AG08395 (cell line): ENCODE results near the gene ADM2.

Source experiments
- DNase-seq: peaks from one replicate; pipeline ENCODE4 v3.0.0; 2012; ENCODE audit warnings: mixed read lengths, low spot score

Gene ADM2

DNA sequence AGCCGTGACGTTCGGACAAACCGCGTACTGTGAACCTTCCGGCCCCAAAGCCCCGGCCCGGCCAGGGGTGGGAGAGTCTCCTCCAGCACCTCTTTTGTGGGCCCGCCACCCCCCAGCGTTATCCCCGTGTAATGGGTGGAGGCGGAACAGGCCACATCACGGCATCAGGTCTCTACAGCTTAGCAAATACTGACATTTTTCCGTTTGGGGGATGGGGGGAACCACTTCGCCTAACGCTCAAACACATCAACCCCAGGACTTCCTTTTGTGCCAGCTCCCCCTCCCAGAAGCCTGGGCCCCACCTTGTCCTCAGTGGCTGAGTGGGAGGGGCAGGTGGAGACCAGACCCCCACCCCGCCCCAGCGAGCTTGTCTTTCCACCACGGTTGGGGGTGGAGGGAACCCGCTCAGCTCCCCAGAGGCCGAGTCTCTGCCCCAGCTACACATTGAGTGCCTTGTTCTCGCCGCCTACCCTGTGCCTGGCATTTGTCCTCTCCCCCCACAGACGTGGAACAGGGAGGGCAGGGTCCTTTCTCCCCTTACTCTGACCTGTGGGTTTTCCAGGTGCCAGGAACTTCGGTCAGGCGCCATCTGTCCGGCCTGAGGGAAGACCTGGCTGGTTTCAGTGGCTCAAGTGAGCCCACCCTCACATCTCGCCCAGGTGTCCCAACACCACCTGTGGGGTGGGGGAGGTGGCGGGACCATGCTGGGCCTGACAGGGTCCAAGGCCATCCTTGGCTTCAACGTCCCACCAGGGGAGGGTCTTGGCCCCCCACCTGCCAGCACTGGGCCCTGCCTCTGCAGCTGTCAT is 36.1 kb upstream of the ADM2 start:
- DNase-seq: no peak

DNA sequence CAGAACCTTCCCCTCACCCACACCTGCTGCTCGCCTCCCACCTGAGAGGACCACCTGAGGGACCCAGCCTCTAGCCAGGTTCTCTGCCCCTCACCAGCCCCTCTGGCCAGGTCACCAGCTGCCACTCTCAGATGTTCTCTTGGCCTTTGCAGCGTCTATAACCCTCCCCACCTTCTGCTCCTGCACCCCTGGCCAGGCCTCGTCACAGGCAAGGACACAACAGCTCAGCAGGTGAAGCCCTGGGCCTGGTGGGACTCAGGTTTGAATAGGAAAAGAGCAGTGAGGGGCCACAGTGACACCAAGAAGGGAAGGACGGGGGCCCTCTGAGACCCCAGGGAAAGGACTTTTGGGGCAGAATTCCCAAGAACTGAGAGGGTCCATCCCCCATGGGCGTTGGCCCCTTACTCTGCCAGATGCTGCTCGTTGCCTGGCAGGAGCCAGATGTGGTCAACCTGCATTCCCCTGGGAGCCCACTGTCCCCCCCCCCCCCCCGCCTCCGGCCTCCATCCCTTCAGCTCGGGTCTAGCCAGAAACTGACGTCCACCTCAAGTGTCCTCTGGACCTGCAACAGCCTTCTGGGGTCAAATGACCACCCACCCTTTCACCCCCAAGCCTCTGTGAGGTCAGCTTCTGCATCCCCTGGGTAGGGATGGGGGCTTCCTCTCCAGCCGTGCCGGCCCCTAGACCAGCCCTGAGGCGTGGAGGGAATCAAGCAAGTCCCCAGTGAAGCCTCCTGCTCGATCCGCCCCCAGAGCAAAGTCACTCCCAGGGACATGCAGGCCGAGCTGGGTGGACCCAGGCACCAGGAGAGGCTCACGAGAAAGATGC is 35.2 kb upstream of the ADM2 start:
- DNase-seq: no peak

DNA sequence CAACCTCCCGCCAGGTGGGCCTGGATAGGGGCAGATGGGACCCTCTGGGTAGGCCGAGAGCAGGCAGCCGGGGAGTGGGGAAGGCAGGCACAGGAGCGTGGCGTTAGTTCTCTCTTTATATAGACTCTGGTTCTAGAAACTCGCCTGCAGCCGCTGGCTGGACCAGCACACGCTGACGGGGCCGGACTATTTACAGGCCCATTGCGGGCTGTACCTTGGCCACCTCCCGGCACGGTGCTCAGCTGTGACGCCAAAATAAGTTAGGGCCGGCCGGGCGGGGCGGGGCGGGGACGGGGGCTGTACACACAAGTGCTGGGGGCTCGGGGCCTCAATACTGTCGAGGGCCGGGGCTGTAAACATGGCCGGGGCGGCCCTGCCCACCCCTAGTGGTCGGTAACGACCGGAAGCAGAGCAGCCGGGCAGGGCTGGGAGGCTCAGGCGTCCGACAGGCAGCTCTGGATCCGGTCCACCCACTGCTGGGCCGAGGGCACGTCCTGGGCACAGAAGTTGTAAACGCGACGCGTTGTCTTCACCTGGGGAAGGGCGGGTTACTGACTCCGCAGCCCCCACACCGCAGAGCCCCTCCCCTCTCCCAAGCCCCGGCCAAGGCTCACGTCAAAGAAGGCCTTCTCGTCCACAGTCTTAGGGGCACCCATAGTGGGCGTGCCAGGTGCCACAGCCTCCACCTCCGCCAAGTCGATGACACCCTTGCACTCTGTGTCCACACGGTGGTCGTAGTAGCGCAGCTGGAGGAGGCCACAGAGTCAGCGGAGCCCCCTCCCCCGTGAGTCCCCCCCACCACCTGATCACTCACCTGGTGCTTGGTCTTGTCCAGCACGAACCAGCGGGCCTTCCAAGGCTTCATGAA is 34.4 kb upstream of the ADM2 start:
- no peak for DNase-seq

DNA sequence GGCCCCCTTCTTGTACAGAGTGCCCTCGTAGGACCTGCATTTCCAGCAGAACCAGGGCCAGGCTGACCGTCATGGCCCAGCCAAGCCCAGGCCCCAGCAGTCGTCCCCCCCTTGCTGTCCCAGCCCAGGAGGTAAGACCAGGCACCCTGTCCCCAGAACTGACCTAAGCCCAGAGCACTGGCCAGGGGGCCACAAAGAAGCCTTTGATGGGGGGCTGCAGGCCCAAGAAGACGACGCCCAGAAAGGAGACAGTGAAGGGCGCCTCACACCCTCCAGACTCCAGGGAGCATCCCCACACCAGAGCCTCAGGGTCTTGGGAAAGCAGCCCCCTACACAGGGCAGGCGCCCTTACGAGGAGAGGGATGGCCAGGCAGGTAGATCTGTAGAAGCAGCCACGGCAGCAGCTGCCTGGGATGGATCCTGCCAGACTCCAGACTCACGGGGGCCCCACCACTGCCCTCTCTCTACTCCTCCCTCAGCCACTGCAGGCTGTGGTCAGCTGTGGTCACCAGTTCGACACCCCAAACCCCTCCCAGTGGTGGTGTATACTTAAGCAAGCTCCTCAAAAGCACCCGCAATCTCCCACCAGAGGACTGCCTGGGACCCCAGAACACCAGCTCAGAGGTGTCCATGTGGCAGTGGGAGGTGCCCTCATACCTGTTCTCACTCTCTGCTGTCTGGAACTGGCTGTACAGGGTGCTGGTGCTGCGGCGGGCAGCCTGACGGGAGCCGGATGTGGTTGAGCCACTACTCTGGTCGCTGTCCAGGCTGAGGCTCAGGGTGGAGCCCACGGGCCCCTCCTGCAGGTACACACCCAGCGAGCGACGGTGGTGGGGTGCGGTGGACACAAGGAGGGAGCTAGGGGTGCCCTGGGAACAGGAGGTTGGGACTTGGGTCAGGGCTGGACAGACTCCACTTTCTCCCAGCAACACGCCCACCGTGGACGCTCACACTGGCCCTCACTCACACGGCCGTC is 33.5 kb upstream of the ADM2 start:
- no peak for DNase-seq

DNA sequence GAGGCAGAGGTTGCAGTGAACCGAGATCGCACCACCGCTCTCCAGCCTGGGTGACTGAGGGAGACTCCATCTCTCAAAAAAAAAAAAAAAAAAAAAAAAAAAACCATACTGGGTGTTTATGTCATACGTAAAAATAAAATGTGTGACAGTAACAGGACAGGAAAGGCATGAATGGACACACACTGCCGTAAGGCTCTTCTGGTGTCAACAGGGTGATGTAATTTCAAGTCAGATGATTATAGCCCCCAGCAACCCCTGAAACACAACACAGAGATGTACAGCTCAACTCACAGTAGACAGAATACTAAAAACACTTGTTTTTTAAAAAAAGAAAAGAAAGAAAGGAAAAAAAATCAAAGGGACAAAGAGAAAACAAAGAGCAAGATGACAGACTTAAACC is 28.7 kb upstream of the ADM2 start:
- DNase-seq: no peak

DNA sequence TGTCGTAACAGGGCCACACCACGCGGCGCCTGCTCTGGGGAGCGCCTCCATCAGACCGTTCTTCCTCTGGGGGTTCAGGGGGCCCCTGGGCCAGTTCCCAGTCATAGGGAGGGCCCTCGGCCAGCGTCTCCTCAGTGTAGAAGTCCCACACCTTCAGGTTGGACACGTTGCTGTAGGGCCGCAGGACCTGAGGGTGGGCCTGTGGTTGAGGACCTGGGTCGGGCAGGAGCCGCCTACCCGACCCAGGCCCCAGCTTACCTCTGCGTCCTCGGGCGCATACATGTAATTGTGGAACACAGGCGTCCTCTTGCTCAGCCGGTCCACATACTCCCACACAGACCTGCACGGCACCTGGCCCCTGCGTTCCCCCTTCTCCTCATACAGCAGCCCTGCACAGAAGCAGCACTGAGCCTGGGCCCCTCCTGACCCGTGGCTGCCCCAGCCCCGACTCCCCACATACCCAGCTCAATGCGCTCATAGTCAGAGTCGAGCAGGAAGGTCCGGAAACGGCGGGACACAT is 26.7 kb upstream of the ADM2 start:
- no peak for DNase-seq

DNA sequence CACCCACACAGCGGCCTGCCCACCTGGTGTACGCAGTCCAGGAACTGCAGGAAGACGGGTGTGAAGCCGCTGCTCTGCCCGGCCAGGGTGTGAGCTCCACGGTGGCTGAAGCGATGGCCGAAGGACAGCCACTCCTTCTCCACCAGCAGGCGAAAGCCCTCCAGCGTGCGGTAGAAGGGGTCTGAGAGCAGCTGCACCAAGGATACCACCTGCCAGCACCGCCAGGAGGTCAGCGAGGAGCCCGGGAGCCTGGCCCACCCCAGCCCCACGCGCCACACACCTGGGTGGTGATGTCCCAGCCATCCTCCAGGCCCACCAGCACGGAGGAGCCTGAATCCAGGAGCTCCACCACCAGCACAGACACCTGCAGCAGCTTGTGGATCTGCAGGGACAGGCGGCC is 26.1 kb upstream of the ADM2 start:
- DNase-seq: no peak

DNA sequence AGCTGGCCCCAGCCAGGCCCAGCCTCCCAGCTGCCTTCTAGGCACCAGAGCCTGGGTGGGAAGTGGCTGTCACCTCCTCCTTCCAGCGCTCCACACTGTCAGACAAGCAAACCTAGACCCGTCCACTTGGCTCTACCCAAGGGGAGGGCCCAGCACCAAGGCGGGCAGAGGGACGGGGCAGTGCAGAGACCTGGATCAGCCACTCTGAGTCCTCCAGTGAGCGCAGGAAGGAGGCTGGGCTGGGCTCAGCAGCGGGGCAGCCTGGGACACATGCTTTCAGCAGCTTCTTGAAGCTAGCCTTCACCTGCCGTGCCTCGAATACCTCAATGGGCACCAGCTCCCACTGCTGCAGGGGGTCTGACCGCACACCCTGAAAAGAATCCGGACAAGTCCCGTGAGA is 25.3 kb upstream of the ADM2 start:
- DNase-seq: no peak

DNA sequence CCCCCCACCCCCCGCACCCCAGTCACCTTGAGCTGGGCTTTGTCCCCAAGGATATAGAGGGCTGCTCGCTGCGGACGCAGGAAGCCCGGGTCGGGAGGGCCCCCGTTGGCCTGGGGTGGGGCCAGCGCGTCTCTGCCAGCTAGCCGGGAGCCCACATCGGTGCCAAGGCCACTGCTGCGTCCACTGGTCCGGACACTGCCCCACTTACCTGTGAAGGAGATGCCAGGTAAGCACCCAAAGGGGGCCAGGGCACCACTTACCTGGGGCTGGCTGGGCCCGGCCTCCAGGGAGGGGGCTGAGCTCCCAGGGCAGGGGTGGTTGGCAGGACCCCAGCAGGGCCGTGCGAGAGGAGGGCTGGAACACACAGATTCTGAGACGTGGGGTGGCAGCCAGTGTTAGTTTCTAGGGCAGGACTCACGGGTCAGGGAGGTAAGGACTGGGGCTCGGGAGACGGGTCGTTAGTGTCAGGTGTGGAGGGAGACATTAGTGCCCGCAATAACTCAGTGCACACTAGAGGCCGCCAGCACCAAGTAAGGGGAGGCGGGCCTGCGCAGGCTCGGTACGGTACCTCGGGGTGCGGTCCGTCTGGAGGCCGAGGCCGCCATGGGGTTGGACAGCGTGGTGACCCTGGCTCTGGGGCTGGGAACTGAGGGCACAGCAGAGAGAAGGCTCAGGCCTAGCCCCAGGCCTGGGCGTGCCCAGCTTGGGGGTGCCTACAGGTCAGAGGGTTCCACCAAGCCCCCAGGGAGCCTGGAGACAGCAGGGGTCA is 24.7 kb upstream of the ADM2 start:
- no peak for DNase-seq

DNA sequence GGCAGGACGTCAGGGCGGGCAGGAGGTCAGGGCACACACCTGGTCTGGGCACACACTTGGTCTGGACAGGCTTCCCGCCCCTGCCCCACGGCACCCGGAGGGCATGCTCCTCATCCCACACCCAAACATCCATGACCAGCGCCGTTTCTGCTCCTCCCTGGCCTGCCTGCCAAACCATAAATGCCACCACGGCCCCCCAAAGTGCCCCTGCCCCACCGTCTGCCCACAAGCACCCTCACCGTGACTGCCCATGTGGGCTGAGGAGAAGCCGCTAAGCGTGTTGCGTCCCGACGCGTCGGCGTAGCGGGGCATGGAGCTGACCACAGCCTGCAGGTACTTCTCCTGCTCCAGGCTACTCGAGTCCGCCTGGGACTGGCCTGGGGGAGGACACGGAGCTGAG is 22.3 kb upstream of the ADM2 start:
- no peak for DNase-seq

DNA sequence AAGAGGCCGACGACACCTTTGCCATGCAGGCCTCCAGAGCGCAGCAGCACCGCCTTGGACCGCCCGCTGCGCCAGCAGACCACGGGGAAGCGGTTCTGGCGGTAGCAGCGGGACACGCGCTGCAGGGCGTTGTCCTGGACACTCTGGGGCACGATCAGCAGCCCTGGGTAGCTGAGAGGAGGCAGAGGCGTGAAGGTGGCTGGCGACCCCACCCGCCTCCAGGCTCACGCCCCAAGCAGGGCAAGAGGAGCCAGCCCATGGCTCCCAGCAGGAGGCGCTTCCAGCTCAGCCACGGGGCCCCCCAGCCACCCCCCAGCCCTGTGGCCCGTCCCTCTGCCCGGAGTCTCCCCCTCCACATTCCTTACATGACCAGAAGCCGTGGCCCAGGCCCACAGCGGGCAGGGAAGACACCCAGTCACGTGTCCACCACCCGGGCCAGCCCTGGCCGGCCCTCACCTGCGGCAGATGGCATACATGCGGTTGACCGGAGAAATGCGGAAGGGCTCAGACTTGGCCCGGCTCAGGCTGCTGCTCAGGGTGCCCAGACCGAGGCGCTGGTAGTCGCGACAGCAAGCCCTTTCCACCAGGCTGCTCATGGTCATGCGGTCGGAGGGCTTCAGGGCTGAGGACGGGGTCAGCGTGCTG is 21.7 kb upstream of the ADM2 start:
- no peak for DNase-seq

DNA sequence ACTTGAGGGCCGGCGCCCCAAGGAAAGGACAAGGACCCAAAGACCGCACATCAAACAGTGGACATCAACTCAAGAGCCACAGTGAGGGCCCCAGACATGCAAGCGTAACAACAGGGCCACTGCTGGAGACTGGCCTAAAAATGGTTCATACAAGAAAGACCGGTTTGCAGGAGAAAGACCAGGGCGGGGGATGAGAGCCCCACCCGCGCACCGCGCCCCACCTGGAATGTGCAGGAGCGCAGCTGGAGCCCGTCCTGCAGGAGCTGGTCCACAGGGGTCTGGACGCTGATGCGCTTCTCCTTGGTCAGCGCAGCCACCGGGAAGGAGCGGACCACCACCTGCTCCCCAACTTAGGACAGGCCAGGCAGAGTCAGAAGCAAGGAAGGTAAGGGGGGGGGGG is 20.4 kb upstream of the ADM2 start:
- DNase-seq: no peak

DNA sequence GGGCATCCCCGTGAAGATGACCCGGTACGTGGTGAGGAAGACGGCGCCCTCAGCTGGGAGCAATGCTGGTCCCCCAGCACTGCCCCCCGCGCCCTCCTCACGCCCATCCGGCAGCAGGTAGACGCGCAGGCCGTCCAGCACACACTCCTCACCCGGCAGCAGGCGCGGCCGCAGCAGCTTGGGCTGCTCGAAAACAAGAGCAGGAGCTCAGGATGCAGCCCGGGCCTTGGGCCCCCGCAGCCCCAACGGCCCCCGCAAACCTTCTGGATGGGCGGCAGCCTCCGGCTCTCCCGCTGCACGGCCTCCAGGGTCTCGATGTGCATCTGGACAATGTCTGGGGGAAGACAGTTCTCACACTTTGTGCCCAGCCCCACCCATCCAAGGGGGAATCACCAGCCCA is 19.8 kb upstream of the ADM2 start:
- no peak for DNase-seq

DNA sequence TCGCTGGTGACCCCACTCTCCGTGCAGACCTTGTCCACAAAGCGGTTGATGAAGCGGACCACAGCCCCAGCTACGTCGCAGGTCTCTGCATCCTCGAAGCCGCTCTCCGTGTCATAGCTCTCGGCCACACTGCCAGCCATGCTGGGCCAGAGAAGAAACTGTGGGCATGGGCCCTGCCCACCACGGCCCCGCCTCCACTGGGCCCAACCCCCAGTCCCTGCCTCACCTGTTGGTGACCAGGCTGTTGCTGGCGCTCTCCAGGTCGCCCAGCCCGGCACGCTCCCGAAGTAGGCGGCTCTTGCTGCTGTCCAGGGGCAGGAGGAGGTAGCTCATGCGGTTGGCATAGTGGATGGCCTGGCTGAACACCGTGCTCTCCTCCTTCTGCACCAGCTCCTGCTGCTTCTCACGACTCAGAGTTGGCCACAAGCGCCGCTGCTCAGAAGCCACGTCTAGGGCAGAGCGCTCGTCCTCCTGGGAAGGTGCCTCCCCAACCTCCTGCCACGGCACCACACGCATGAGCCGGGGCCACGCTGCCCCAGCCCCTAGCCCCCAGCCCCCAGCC is 19.3 kb upstream of the ADM2 start:
- no peak for DNase-seq

DNA sequence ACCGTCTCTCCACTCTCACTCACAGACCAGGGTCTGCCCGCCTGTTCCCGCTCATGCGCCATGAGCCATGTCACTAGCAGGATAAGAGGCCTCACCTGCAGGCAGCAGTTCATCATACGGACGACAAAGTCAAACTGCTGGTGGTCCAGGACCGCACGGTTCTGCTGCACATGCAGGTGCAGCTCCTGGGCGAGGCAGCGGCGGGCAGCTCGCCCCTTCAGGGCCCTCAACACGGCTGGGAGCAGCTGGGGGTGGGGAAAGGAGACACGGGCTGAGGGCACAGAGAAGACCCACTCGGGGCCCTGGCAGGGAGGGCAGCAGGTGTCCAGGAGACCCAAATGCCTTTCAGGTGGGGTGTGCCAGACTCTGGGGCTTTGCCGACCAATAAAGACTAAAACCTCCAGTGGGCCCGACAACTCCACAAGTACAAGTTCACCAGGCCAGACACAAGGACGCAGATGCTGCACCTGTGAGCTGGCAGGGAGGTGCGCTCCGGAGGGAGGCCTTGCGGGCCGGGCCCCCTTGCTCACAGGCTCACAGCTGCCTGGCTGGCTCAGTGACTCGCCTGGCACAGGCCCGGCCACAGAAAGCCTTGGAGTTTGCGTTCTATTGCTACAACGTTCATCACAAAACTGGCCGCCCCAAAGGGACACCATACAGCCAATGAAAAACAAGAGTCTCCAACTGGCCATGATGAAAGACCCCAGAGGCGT is 18.0 kb upstream of the ADM2 start:
- no peak for DNase-seq

DNA sequence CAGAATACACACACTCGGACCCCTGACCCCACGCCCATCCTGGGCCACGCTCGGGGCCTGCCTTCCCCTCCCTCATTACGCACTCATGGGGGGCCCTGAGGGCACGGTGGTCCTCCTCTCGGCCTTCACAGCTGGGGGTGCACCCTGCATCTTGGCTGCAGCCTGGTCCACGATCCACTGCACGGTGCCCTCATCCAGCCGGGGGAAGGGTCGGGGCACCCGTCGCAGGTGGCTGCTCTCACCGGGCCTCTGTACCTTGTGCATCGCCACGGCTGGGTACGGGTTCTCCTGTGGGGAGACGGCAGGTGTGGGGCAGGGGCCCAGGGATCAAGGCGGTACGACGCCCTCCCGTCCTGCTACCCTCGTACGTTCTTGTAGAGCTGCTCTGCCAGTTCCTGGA is 16.9 kb upstream of the ADM2 start:
- no peak for DNase-seq

DNA sequence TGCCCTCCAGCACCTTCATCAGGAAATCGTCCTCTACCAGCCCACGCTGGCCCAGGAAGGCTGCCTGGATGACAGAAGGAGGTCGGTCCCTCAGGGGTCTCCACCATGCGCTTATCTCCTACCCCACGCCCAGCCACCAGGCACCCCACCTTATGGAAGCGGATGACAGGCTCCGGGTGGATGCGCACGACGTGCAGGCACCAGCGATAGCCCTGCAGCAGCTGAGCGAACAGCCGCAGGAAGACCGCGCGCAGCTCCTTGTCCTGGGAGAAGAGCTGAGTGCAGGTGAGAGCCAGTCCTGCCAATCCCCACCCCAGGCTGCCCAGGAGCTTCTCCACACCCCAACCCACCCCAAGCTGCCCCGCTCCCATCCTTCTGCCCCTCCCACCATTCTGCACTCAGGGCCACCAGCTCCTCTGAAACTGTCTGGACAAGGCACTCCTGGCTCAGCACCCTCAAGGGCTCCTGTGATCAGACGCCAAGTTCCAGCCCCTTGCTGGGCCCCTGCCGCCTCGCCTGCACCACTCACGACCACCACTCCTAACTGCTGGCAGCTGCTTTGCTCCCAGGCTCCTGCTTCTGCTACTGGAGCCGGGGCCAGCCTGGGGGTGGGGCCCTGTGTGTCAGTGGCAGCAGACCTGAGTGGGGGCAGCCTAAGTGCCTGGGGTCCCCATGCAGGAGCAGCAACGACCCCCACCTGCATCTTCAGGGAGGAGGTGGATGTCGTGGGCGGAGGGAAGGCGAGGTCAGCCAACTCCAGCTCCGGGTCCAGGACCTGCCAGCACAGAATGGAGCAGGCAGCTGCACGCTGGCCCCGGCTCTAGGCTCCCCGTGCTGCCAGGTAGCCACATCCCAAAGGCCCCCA is 16.0 kb upstream of the ADM2 start:
- DNase-seq: no peak

DNA sequence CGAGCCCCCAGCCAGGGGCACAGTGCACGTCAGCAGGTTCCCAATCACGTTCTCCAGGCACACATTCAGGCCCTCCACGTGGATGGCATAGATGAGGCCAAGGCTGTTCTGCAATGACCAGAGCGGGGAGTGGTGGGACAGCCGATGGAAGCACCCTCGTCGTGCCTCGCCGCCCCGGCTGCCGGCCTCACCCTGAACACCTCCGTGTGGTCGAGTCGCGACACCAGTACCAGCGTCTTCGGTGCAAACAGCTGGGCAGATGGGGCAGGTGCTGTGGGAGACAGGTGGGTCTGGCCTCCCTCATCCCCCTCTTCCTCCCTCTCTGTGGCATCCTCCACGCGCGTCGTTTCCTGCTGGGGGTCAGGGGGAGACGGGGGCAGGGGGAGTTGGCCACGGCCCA is 14.0 kb upstream of the ADM2 start:
- no peak for DNase-seq
